ENCODE results near the gene CROCC2.

DNA sequence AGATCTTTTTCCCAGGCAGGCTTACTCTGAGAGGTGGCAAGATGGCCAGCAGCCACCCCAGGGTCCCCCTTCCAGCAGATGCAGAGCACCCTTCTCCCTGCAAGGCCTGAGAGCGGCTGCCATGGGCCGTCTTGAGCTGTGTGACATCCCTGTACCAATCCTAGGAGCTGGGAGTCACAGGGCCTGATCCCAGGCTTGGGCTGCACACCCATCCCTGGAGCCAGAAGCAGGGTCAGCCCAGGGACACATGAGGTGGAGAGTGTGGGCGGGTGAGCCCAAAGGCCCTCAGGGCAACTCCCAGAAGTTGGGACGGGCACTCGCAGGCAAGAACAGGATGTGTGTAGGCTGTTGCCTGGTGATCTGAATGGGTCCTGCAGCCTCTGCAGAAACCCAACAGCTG, 40.5 kb downstream of the CROCC2 start:
- TF ChIP-seq, protein P1, sequence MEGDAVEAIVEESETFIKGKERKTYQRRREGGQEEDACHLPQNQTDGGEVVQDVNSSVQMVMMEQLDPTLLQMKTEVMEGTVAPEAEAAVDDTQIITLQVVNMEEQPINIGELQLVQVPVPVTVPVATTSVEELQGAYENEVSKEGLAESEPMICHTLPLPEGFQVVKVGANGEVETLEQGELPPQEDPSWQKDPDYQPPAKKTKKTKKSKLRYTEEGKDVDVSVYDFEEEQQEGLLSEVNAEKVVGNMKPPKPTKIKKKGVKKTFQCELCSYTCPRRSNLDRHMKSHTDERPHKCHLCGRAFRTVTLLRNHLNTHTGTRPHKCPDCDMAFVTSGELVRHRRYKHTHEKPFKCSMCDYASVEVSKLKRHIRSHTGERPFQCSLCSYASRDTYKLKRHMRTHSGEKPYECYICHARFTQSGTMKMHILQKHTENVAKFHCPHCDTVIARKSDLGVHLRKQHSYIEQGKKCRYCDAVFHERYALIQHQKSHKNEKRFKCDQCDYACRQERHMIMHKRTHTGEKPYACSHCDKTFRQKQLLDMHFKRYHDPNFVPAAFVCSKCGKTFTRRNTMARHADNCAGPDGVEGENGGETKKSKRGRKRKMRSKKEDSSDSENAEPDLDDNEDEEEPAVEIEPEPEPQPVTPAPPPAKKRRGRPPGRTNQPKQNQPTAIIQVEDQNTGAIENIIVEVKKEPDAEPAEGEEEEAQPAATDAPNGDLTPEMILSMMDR (IDR thresholded peaks at IDR 0.05; ENCODE audit: insufficient read depth, low read length) = no peak
- TF ChIP-seq, protein P2, sequence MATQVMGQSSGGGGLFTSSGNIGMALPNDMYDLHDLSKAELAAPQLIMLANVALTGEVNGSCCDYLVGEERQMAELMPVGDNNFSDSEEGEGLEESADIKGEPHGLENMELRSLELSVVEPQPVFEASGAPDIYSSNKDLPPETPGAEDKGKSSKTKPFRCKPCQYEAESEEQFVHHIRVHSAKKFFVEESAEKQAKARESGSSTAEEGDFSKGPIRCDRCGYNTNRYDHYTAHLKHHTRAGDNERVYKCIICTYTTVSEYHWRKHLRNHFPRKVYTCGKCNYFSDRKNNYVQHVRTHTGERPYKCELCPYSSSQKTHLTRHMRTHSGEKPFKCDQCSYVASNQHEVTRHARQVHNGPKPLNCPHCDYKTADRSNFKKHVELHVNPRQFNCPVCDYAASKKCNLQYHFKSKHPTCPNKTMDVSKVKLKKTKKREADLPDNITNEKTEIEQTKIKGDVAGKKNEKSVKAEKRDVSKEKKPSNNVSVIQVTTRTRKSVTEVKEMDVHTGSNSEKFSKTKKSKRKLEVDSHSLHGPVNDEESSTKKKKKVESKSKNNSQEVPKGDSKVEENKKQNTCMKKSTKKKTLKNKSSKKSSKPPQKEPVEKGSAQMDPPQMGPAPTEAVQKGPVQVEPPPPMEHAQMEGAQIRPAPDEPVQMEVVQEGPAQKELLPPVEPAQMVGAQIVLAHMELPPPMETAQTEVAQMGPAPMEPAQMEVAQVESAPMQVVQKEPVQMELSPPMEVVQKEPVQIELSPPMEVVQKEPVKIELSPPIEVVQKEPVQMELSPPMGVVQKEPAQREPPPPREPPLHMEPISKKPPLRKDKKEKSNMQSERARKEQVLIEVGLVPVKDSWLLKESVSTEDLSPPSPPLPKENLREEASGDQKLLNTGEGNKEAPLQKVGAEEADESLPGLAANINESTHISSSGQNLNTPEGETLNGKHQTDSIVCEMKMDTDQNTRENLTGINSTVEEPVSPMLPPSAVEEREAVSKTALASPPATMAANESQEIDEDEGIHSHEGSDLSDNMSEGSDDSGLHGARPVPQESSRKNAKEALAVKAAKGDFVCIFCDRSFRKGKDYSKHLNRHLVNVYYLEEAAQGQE (IDR thresholded peaks at IDR 0.05; ENCODE audit: insufficient replicate concordance, low read depth) = no peak

Measured in HL-60 (cell line).